GM12875 (cell line): Measurements from ENCODE around the gene COBLL1.

ENCODE experiments used
- H3K4me3 ChIP-seq: one replicate; pipeline ENCODE4 v1.5.1; 2011; ENCODE audit warnings: low read depth, low read length, control low read depth
- CTCF ChIP-seq: IDR thresholded peaks from 2 replicates; pipeline ENCODE4 v1.5.1; 2011; ENCODE audit warnings: low read depth, mild to moderate bottlenecking, control low read depth, inconsistent platforms, low read length, moderate library complexity, borderline replicate concordance; ENCODE audit not compliant: insufficient read depth

Gene COBLL1

DNA sequence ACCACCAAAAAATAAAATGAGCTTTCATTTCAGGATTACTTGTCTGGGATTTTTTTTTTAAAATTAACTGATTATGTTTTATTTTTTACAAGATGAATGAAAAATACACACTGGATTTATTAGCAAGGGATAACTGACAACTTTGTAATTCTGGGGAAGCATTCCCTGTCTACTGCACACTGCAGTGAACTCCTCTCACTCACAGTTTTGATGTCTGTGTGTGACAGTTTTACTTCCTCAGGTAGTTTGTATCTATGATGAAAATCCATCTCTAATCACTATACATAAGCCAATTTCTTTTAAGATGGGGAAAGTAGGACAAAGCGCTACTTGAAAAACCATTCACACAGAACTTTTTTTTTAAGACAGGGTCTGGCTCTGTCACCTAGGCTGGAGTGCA is 94.5 kb downstream of the COBLL1 start:
- no peak for TF ChIP-seq CTCF
- H3K4me3 ChIP-seq = no peak overlapping the region

- H3K4me3 ChIP-seq = no peak overlapping the region
- no peak for TF ChIP-seq CTCF
Measured at GRCh38 chr2:164746713-164747112, 94.9 kb downstream of the COBLL1 start.

GRCh38 chr2:164745012-164745797 is 96.4 kb downstream of the COBLL1 start:
- TF ChIP-seq CTCF = no peak
- no peak overlapping the region for H3K4me3 ChIP-seq

GRCh38 chr2:164742738-164743317 is 98.8 kb downstream of the COBLL1 start:
- TF ChIP-seq CTCF = no peak
- H3K4me3 ChIP-seq = no peak overlapping the region

- no peak for TF ChIP-seq CTCF
- no peak overlapping the region for H3K4me3 ChIP-seq
Measured at GRCh38 chr2:164739966-164740365, 101.7 kb downstream of the COBLL1 start.

DNA sequence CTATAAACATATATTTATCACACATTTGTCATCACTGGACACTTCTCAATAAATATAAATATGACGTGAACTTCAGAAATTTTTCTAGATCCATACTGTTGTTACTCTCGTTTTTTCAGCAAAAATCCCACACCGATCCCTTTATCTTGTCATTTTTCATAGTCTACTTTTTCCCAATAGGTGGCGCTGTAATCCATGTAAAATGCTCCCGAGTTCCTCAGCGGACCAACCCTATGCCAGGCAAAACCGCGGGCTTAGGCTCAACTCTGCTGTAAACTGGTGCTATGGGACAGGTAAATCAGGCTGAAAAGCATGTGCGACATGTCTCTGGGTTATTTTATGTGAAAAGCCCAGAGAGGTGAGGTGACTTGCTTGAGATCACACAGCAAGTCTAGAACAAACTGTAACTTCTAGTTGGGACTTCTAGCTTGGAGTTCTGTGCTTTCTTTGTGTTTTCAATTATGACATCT is 104.0 kb downstream of the COBLL1 start:
- TF ChIP-seq CTCF = peak; percentile 54
- H3K4me3 ChIP-seq = no peak overlapping the region
